Measurements from ENCODE around the gene CTXN1. TPM values are rescaled to one million over a fixed set of nuclear protein-coding genes. Genes with fewer than 3 reads are reported as not detected.

The CTXN1 gene
- polyA plus RNA-seq, 1 of the 3 experiments (the other 2 are of a cell fraction), result 53.8 TPM

DNA sequence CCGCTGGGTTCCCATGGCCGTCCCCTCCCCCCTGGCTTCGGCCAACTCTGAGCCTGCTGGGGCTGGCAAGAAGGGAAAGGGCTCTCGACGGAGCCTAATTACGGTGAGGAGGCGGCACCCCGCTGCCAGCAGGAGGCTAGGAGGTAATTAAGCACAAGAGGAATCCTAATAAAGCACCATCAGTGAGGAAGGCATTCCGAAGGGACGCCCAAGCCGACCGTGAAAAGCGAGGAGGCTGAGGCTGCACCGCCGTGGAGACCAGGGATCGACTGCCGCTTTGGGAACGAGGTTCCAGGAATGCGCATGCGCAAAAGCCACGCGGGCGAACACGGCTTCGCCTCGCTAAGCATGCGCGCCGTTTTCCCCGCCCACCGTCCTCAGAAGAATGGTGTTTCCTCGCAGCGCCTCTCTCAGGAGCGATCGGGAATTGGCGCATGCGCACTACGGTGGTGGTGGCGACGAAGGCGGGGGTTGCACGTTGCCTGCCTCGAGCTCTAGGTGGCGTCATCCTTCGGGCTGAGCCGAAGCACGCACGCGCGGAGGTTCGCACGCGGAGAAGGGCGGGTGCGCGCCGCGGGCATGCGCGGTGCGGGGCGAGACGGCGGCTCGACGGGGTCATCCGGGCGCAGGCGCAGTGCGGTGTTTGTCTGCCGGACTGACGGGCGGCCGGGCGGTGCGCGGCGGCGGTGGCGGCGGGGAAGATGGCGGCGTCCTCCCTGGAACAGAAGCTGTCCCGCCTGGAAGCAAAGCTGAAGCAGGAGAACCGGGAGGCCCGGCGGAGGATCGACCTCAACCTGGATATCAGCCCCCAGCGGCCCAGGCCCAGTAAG is 22.5 kb downstream of the CTXN1 start, which contains the start of gene MAP2K7 (continued):
- peak; percentile 9; the same call in 1 of the 2 replicates for TF ChIP-seq PBX3 (IDR thresholded peaks at IDR 0.05)
- TF ChIP-seq, protein P1, sequence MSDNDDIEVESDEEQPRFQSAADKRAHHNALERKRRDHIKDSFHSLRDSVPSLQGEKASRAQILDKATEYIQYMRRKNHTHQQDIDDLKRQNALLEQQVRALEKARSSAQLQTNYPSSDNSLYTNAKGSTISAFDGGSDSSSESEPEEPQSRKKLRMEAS (IDR thresholded peaks at IDR 0.05; ENCODE audit: low read depth), result peak; percentile 93
- peak; percentile 60 for TF ChIP-seq CTCF (IDR thresholded peaks at IDR 0.05)
- no peak for TF ChIP-seq REST (IDR thresholded peaks at IDR 0.05; ENCODE audit: low read depth, low read length)
- TF ChIP-seq FOXJ3 (CRISPR knock-in tag; IDR thresholded peaks at IDR 0.05), result no peak
- TF ChIP-seq GATA2 (CRISPR knock-in tag; IDR thresholded peaks at IDR 0.05), result no peak
- TF ChIP-seq, protein P2, sequence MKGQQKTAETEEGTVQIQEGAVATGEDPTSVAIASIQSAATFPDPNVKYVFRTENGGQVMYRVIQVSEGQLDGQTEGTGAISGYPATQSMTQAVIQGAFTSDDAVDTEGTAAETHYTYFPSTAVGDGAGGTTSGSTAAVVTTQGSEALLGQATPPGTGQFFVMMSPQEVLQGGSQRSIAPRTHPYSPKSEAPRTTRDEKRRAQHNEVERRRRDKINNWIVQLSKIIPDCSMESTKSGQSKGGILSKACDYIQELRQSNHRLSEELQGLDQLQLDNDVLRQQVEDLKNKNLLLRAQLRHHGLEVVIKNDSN (IDR thresholded peaks at IDR 0.05; ENCODE audit: borderline replicate concordance, low read depth), result no peak
- TF ChIP-seq RCOR1 (IDR thresholded peaks at IDR 0.05; ENCODE audit: low read length), result 0 out of 2 replicates have a peak, but pooled peaks have one; percentile 7
- no peak for TF ChIP-seq TCF12 (IDR thresholded peaks at IDR 0.05)
- peak; percentile 84 for TF ChIP-seq YY1 (IDR thresholded peaks at IDR 0.05; ENCODE audit: low read depth)
- no peak for TF ChIP-seq RXRA (IDR thresholded peaks at IDR 0.05; ENCODE audit: borderline replicate concordance, low read depth)
- TF ChIP-seq EZH2phosphoT487 (IDR thresholded peaks at IDR 0.05; ENCODE audit: borderline replicate concordance, low read depth), result no peak
- TF ChIP-seq GABPA (IDR thresholded peaks at IDR 0.05; ENCODE audit: low read depth), result no peak
- no peak for TF ChIP-seq IRF3 (IDR thresholded peaks at IDR 0.05; ENCODE audit: low read depth, low read length)
- TF ChIP-seq POLR2AphosphoS5 (IDR thresholded peaks at IDR 0.05; ENCODE audit: low read depth, low read length), result peak; percentile 98
- TF ChIP-seq CHD2 (IDR thresholded peaks at IDR 0.05; ENCODE audit: low read length, partially characterized antibody), result peak; percentile 33

Data from SK-N-SH (cell line).